K562 (cell line): ENCODE measurements around the gene DACT3. TPM values are rescaled to one million over a fixed set of nuclear protein-coding genes. Genes with fewer than 3 reads are reported as not detected.

ENCODE experiments used
- ELF4 ChIP-seq: fragments of 450-650 bp; formaldehyde crosslinking; IDR thresholded peaks from 2 replicates; pipeline ENCODE4 v1.4.0; 2022; ENCODE audit warnings: missing genetic modification characterization
- ESRRA ChIP-seq: fragments of 450-650 bp; IDR thresholded peaks from 2 replicates; pipeline ENCODE4 v1.6.1; 2014; ENCODE audit warnings: low read depth, mild to moderate bottlenecking, moderate library complexity, borderline replicate concordance
- FOXK2 ChIP-seq, 2 experiments: fragments of 450-650 bp; IDR thresholded peaks in 1 of 2; conservative IDR thresholded peaks in 1 of 2; 2 replicates each; pipeline ENCODE4 v1.6.1; 2016; ENCODE audit warnings: low read depth in 2 of 2, mild to moderate bottlenecking in 1 of 2
- FUS ChIP-seq: fragments of 200-400 bp; formaldehyde crosslinking; optimal IDR thresholded peaks from 2 replicates; pipeline ENCODE3; 2017; ENCODE audit warnings: low read depth, low read length
- GTF2F1 ChIP-seq: IDR thresholded peaks from 2 replicates; pipeline ENCODE4 v1.6.1; 2011; ENCODE audit warnings: low read depth, low read length, improper control_type of control experiment
- ILK ChIP-seq: fragments of 450-650 bp; IDR thresholded peaks from 2 replicates; pipeline ENCODE4 v1.6.1; 2016; ENCODE audit warnings: missing genetic modification characterization, low read depth, mild to moderate bottlenecking, missing compliant biosample characterization, moderate library complexity, borderline replicate concordance
- KAT7 ChIP-seq: sonication (generic); formaldehyde crosslinking; IDR thresholded peaks from 2 replicates; pipeline ENCODE4 v1.8.0; 2022; ENCODE audit warnings: missing genetic modification reagents, mild to moderate bottlenecking, borderline replicate concordance
- MTA1 ChIP-seq: fragments of 450-650 bp; IDR thresholded peaks from 2 replicates; pipeline ENCODE4 v1.6.1; 2017; ENCODE audit warnings: borderline replicate concordance
- PHB ChIP-seq: fragments of 250-450 bp; sonication (Bioruptor Pico); IDR thresholded peaks from 2 replicates; pipeline ENCODE4 v1.5.0; 2021
- POLR2H ChIP-seq: IDR thresholded peaks from 2 replicates; pipeline ENCODE4 v1.6.1; 2016; ENCODE audit warnings: missing genetic modification characterization, low read depth, mild to moderate bottlenecking, control low read depth, missing compliant biosample characterization, moderate library complexity
- PTRF ChIP-seq: fragments of 450-650 bp; IDR thresholded peaks from 2 replicates; pipeline ENCODE4 v1.6.1; 2016; ENCODE audit warnings: mild to moderate bottlenecking, missing genetic modification characterization, missing compliant biosample characterization
- RB1 ChIP-seq: fragments of 450-650 bp; IDR thresholded peaks from 2 replicates; pipeline ENCODE4 v1.6.1; 2017; ENCODE audit warnings: low read depth, mild to moderate bottlenecking
- RHOXF2B ChIP-seq: fragments of 250-450 bp; sonication (Bioruptor Pico); conservative IDR thresholded peaks from 2 replicates; pipeline ENCODE4 v1.5.1; 2021
- TAF7 ChIP-seq: fragments of 450-650 bp; IDR thresholded peaks from 2 replicates; pipeline ENCODE4 v1.6.1; 2016; ENCODE audit warnings: missing genetic modification characterization, missing compliant biosample characterization
- TAF9B ChIP-seq: fragments of 450-650 bp; IDR thresholded peaks from 2 replicates; pipeline ENCODE4 v1.6.1; 2018; ENCODE audit warnings: mild to moderate bottlenecking; ENCODE audit not compliant: partially characterized antibody
- TARDBP ChIP-seq: fragments of 450-650 bp; IDR thresholded peaks from 2 replicates; pipeline ENCODE4 v1.6.1; 2016
- TCF3 ChIP-seq: sonication (generic); formaldehyde crosslinking; IDR thresholded peaks from 2 replicates; pipeline ENCODE4 v1.4.0; 2020; ENCODE audit warnings: mild to moderate bottlenecking, missing genetic modification reagents
- ZNF197 ChIP-seq: fragments of 200-800 bp; sonication (Bioruptor generic); IDR thresholded peaks from 2 replicates; pipeline ENCODE4 v1.6.1; 2016; ENCODE audit warnings: low read depth, missing genetic modification characterization, missing compliant biosample characterization
- ZNF23 ChIP-seq: fragments of 250-450 bp; sonication (Bioruptor Pico); IDR thresholded peaks from 2 replicates; pipeline ENCODE4 v1.4.0; 2020; ENCODE audit warnings: mild to moderate bottlenecking
- polyA plus RNA-seq, 8 experiments: library from polyadenylated mRNA; depleted of rRNA in 4 of 8; stranded (reverse) in 5 of 8; unstranded in 3 of 8; fragments of >200 nt; fragmentation: Nextera tagmentation in 2 of 8; fragmentation: Illumina TruSeq in 1 of 8; extraction: Ambion mirVana in 2 of 8; extraction: Trizol in 1 of 8; gene quantifications; 2 replicates each; pipeline versions ENCODE4 v1.2.1 to v1.2.3, GENCODE V29; 2011 to 2014; ENCODE audit warnings: inconsistent platforms in 1 of 8, missing spikeins in 1 of 8
- total RNA-seq, 7 experiments: library from RNA; depleted of rRNA in 6 of 7; stranded (reverse); fragments of >200 nt in 6 of 7; fragmentation: Illumina TruSeq in 2 of 7; extraction: Trizol in 2 of 7; gene quantifications; 2 replicates each; pipeline versions ENCODE4 v1.2.1 to v1.2.3, GENCODE V29; 2011 to 2021; ENCODE audit warnings: low replicate concordance in 1 of 7
- TF ChIP-seq, protein P1 (sequence below): sonication (generic); formaldehyde crosslinking; IDR thresholded peaks from 2 replicates; pipeline ENCODE4 v1.8.0; 2022; ENCODE audit warnings: mild to moderate bottlenecking, missing genetic modification reagents, borderline replicate concordance
- TF ChIP-seq, protein P2 (sequence below), 2 experiments: fragments of 450-650 bp; IDR thresholded peaks; 2 replicates each; pipeline ENCODE4 v1.6.1; 2018; ENCODE audit warnings: mild to moderate bottlenecking in 2 of 2, low read depth in 1 of 2; ENCODE audit not compliant: partially characterized antibody in 2 of 2

Gene DACT3
- total and polyA plus RNA-seq, 9 of the 15 experiments (the other 6 are each of a cell fraction or from before 2014, with no cell fraction given) = 0.67 to 6.5 (median 3.5) TPM

- no peak for TF ChIP-seq GTF2F1
- TF ChIP-seq PHB (CRISPR knock-in tag) = no peak
- no peak for TF ChIP-seq ZNF23 (CRISPR knock-in tag)
- TF ChIP-seq KAT7 = no peak; the same call in 1 of the 2 replicates
- peak; percentile 83 for TF ChIP-seq TAF9B
- TF ChIP-seq ELF4 = peak; percentile 56; the same call in 1 of the 2 replicates
- TF ChIP-seq, protein P1, sequence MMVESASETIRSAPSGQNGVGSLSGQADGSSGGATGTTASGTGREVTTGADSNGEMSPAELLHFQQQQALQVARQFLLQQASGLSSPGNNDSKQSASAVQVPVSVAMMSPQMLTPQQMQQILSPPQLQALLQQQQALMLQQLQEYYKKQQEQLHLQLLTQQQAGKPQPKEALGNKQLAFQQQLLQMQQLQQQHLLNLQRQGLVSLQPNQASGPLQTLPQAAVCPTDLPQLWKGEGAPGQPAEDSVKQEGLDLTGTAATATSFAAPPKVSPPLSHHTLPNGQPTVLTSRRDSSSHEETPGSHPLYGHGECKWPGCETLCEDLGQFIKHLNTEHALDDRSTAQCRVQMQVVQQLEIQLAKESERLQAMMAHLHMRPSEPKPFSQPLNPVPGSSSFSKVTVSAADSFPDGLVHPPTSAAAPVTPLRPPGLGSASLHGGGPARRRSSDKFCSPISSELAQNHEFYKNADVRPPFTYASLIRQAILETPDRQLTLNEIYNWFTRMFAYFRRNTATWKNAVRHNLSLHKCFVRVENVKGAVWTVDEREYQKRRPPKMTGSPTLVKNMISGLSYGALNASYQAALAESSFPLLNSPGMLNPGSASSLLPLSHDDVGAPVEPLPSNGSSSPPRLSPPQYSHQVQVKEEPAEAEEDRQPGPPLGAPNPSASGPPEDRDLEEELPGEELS (CRISPR knock-in tag) = 0 out of 2 replicates have a peak, but pooled peaks have one; percentile 17
- no peak for TF ChIP-seq RHOXF2B
- 0 out of 2 replicates have a peak, but pooled peaks have one; percentile 31 for TF ChIP-seq POLR2H (tag)
- TF ChIP-seq, protein P2, sequence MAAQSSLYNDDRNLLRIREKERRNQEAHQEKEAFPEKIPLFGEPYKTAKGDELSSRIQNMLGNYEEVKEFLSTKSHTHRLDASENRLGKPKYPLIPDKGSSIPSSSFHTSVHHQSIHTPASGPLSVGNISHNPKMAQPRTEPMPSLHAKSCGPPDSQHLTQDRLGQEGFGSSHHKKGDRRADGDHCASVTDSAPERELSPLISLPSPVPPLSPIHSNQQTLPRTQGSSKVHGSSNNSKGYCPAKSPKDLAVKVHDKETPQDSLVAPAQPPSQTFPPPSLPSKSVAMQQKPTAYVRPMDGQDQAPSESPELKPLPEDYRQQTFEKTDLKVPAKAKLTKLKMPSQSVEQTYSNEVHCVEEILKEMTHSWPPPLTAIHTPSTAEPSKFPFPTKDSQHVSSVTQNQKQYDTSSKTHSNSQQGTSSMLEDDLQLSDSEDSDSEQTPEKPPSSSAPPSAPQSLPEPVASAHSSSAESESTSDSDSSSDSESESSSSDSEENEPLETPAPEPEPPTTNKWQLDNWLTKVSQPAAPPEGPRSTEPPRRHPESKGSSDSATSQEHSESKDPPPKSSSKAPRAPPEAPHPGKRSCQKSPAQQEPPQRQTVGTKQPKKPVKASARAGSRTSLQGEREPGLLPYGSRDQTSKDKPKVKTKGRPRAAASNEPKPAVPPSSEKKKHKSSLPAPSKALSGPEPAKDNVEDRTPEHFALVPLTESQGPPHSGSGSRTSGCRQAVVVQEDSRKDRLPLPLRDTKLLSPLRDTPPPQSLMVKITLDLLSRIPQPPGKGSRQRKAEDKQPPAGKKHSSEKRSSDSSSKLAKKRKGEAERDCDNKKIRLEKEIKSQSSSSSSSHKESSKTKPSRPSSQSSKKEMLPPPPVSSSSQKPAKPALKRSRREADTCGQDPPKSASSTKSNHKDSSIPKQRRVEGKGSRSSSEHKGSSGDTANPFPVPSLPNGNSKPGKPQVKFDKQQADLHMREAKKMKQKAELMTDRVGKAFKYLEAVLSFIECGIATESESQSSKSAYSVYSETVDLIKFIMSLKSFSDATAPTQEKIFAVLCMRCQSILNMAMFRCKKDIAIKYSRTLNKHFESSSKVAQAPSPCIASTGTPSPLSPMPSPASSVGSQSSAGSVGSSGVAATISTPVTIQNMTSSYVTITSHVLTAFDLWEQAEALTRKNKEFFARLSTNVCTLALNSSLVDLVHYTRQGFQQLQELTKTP (IDR thresholded peaks at IDR 0.05; ENCODE audit: low read depth in 1 of 2, partially characterized antibody in 2 of 2) = peak in 1 of 2 experiments; percentile 62
- peak; percentile 98 for TF ChIP-seq ZNF197 (CRISPR knock-in tag)
- TF ChIP-seq PTRF (tag) = no peak
- TF ChIP-seq RB1 = peak; percentile 98
- no peak; the same call in 1 of the 2 replicates for TF ChIP-seq MTA1
- no peak for TF ChIP-seq ILK (tag)
- TF ChIP-seq TARDBP = peak; percentile 99
- peak; percentile 50 to 100; a peak in 3 of 4 replicates for TF ChIP-seq FOXK2 (conservative IDR thresholded peaks at IDR 0.05 in 1 of 2, IDR thresholded peaks at IDR 0.05 in 1 of 2; ENCODE audit: low read depth in 2 of 2)
- no peak for TF ChIP-seq FUS
- TF ChIP-seq TCF3 (CRISPR knock-in tag) = 0 out of 2 replicates have a peak, but pooled peaks have one; percentile 9
- TF ChIP-seq TAF7 (tag) = peak; percentile 66; the same call in 1 of the 2 replicates
- peak; percentile 54; the same call in 1 of the 2 replicates for TF ChIP-seq ESRRA
Observed at GRCh38 chr19:46600384-46601317, 60.3 kb downstream of the DACT3 start (continued).
